ENCODE measurements around the gene SMAD7. TPM values are rescaled to one million over a fixed set of nuclear protein-coding genes. Genes with fewer than 3 reads are reported as not detected.
A peak's percentile ranks its signal among the peaks of the same experiment; 100 is the strongest.

SMAD7 gene
- polyA plus RNA-seq, 3 donors = 1.4 to 9.4 (median 1.5) TPM

DNA sequence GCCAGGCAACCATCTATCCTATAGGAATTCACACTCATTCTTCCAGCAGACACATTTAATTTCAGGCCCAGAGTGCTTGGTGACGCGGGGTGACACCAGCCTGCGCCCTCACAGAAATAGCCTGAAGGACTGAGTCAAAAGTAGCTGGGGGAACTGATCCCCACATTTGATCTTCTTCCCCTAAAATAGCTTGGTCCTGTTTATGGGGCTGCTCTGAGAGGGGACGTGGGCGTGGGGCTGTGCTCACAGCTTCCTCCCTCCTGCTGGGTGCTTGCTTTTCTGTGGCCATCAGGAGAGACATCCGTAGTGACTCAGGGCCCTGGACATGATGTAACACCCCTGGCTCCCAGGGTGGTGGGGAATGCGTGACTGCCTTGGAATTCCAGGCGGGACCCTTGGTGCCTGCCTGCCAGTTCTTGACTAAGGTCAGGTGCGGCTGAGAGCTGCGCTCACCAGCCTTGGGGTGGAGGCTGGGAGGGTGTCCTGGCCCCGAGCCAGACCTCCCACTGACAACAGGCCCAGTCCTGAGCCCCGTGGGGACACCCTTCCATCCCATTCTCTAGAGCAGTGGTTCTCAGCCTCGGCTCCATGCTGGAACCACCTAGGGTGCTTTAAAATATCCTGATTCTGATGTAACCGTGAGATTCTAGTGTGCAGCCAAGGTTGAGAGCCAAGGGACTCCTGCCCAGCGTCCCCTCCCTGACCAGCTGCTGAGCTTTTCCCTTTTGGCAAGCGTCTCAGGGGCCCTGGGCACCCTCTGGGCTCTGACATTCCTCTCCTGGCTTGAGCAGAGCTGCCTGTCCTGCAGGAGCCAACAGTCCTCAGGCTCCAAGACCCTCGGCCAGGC is 47.4 kb upstream of the SMAD7 start:
- Mint-ChIP-seq H3K4me3 (peak overlapping the region in 1 of 2 donors; percentile 39), H3K27ac (peak overlapping the region; percentile 57 to 87 (median 65)), H3K4me1 (peaks cover 27% of the 10 kb centered on the region), H3K9me3 (peaks cover 0 to 3% (median 0%) of the 10 kb centered on the region in 7 donors), H3K27me3 (ENCODE audit: low read depth in 3 of 3) (peaks cover 0 to 10% (median 7%) of the 10 kb centered on the region in 3 donors), H3K36me3 (peaks cover 0 to 2% of the 10 kb centered on the region in 2 donors)
- Histone ChIP-seq H3K4me2 (replicated peaks; ENCODE audit: extremely low read depth, low read length, poor library complexity, severe bottlenecking) (no peak overlapping the region), H3K27me3 (ENCODE audit: control insufficient read depth in 2 of 2, insufficient read depth in 2 of 2, low read length in 2 of 2) (no peaks in the 10 kb centered on the region), H3K27ac (ENCODE audit: low read depth in 1 of 2, low read length in 2 of 2) (peak overlapping the region; percentile 23 to 28), H3K9me3 (replicated peaks in 1 of 2; ENCODE audit: control insufficient read depth in 1 of 2, insufficient read depth in 1 of 2, low read length in 2 of 2) (no peaks in the 10 kb centered on the region), H4K20me1 (ENCODE audit: insufficient read depth, low read length) (no peaks in the 10 kb centered on the region), H3K4me3 (replicated peaks in 1 of 3; ENCODE audit: low read depth in 2 of 3, low read length in 3 of 3) (no peak overlapping the region), H2AFZ (ENCODE audit: insufficient read depth, low read depth, low read length, poor library complexity, severe bottlenecking) (no peak overlapping the region), H3K4me1 (ENCODE audit: control insufficient read depth in 1 of 2, insufficient read depth in 2 of 2, low read length in 2 of 2) (peaks cover 21 to 22% of the 10 kb centered on the region in 2 donors), H3K9ac (ENCODE audit: insufficient read depth, low read length, poor library complexity, severe bottlenecking) (no peak overlapping the region), H3K36me3 (replicated peaks in 1 of 2; ENCODE audit: control insufficient read depth in 1 of 2, insufficient read depth in 2 of 2, low read length in 2 of 2) (no peaks in the 10 kb centered on the region), H3K79me2 (ENCODE audit: insufficient read depth, low read length) (no peaks in the 10 kb centered on the region)
- TF ChIP-seq, protein P1, sequence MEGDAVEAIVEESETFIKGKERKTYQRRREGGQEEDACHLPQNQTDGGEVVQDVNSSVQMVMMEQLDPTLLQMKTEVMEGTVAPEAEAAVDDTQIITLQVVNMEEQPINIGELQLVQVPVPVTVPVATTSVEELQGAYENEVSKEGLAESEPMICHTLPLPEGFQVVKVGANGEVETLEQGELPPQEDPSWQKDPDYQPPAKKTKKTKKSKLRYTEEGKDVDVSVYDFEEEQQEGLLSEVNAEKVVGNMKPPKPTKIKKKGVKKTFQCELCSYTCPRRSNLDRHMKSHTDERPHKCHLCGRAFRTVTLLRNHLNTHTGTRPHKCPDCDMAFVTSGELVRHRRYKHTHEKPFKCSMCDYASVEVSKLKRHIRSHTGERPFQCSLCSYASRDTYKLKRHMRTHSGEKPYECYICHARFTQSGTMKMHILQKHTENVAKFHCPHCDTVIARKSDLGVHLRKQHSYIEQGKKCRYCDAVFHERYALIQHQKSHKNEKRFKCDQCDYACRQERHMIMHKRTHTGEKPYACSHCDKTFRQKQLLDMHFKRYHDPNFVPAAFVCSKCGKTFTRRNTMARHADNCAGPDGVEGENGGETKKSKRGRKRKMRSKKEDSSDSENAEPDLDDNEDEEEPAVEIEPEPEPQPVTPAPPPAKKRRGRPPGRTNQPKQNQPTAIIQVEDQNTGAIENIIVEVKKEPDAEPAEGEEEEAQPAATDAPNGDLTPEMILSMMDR (IDR thresholded peaks at IDR 0.05) = no peak
- WGBS (ENCODE audit: insufficient coverage) = 66% methylated on average over 13 of the region's 17 CpGs
- DNase-seq = peak; percentile 66 to 89 (median 79)
- intact Hi-C loops (cut with micrococcal nuclease) = no loop called here

DNA sequence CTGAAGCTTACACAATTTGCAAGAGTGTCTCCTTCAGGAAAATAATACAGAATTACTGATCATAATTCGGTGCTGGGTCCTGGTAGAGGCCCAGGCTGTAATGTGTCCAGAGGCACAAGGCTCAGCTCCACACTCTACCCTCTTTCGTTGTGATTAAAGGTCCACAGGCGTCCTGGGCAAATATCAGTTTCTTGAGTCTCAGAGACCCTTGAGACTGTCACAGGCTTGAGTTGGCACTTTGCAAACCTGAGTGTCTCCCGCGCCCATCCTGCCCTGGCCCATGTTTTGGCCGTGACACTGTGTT is 46.9 kb upstream of the SMAD7 start:
- TF ChIP-seq, protein P1 (IDR thresholded peaks at IDR 0.05) = no peak
- Histone ChIP-seq H3K36me3 (replicated peaks in 1 of 2; ENCODE audit: control insufficient read depth in 1 of 2, insufficient read depth in 2 of 2, low read length in 2 of 2) (no peaks in the 10 kb centered on the region), H2AFZ (ENCODE audit: insufficient read depth, low read depth, low read length, poor library complexity, severe bottlenecking) (no peak overlapping the region), H3K9me3 (replicated peaks in 1 of 2; ENCODE audit: control insufficient read depth in 1 of 2, insufficient read depth in 1 of 2, low read length in 2 of 2) (no peaks in the 10 kb centered on the region), H3K4me1 (ENCODE audit: control insufficient read depth in 1 of 2, insufficient read depth in 2 of 2, low read length in 2 of 2) (peaks cover 26 to 28% of the 10 kb centered on the region in 2 donors), H3K27me3 (ENCODE audit: control insufficient read depth in 2 of 2, insufficient read depth in 2 of 2, low read length in 2 of 2) (no peaks in the 10 kb centered on the region), H3K4me3 (replicated peaks in 1 of 3; ENCODE audit: low read depth in 2 of 3, low read length in 3 of 3) (no peak overlapping the region), H3K9ac (ENCODE audit: insufficient read depth, low read length, poor library complexity, severe bottlenecking) (no peak overlapping the region), H3K79me2 (ENCODE audit: insufficient read depth, low read length) (no peaks in the 10 kb centered on the region), H3K27ac (ENCODE audit: low read depth in 1 of 2, low read length in 2 of 2) (peak overlapping the region; percentile 23 to 28), H4K20me1 (ENCODE audit: insufficient read depth, low read length) (no peaks in the 10 kb centered on the region), H3K4me2 (replicated peaks; ENCODE audit: extremely low read depth, low read length, poor library complexity, severe bottlenecking) (no peak overlapping the region)
- Mint-ChIP-seq H3K27me3 (ENCODE audit: low read depth in 3 of 3) (peaks cover 0 to 13% (median 7%) of the 10 kb centered on the region in 3 donors), H3K27ac (peak overlapping the region in 6 of 7 donors; percentile 62 to 87 (median 70)), H3K9me3 (peaks cover 0 to 3% (median 0%) of the 10 kb centered on the region in 7 donors), H3K4me3 (peak overlapping the region in 1 of 2 donors; percentile 39), H3K4me1 (peaks cover 33% of the 10 kb centered on the region), H3K36me3 (peaks cover 0 to 2% of the 10 kb centered on the region in 2 donors)
- DNase-seq = no peak
- 88% methylated on average over 6 of the region's 6 CpGs for WGBS (ENCODE audit: insufficient coverage)
- intact Hi-C loops (cut with micrococcal nuclease) = no loop called here
